ENCODE measurements around the gene PSMC6.

The PSMC6 gene

DNA sequence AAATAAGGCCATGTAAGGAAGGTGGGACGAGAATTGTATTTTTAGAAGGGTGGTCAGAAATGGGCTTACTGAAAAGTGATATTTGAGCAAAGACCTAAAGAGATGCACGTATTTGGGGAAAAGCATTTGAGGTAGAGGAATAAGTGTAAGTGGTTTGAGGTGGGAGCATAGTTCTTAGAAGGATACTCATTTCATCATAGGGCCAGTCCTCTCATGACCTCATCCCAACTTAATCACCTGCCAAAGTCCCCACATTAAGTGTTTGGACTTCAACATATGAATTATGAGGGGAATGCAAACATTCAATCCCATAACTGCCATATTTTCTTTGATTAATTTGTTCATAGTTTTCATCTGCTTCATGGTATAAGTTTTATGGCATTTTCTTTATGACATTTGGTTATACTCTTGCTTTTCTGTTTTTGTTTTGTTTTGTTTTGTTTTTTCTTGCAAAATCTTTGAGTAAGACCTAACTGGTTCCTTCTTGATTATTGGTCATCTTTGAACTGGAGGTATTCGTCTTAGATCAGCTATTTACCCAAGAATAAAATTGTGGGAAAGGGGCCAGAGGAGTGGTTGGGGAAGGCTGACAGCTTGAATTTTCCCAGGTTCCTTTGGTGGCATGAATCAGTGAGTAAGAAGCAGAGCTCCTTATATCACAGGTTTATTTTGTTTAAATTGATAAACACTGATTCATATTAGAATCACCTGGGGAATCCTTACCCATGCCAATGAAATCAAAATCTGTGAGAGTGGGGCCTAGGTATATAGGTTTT, 60.2 kb downstream of the PSMC6 start:
- Histone ChIP-seq H3K36me3 (ENCODE audit: control insufficient read depth in 2 of 2, insufficient read depth in 1 of 2, low read length in 2 of 2) (peaks cover 20 to 47% of the 10 kb centered on the region in 2 experiments), H3K4me3 (ENCODE audit: low read depth, low read length) (no peak overlapping the region), H3K4me1 (ENCODE audit: control insufficient read depth, insufficient read depth, low read length) (no peaks in the 10 kb centered on the region), H3K27ac (ENCODE audit: extremely low read depth, low read depth, low read length) (no peak overlapping the region), H3K9me3 (ENCODE audit: control insufficient read depth, insufficient read depth, low read depth, low read length) (no peaks in the 10 kb centered on the region)
- ChIA-PET CTCF (interaction anchor here (1.0 kb wide), 1 partner anchor 10 kb away, joined by 3 read pairs; no protein-coding TSS in a partner anchor), POLR2A (no interaction called here)
- TF ChIP-seq, protein P1, sequence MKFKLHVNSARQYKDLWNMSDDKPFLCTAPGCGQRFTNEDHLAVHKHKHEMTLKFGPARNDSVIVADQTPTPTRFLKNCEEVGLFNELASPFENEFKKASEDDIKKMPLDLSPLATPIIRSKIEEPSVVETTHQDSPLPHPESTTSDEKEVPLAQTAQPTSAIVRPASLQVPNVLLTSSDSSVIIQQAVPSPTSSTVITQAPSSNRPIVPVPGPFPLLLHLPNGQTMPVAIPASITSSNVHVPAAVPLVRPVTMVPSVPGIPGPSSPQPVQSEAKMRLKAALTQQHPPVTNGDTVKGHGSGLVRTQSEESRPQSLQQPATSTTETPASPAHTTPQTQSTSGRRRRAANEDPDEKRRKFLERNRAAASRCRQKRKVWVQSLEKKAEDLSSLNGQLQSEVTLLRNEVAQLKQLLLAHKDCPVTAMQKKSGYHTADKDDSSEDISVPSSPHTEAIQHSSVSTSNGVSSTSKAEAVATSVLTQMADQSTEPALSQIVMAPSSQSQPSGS (tag by site-specific recombination; IDR thresholded peaks at IDR 0.05; ENCODE audit: low read depth): peak; percentile 36; the same call in 1 of the 2 replicates
- TF ChIP-seq ZNF629 (tag by site-specific recombination; IDR thresholded peaks at IDR 0.05): peak; percentile 40; the same call in 1 of the 2 replicates
- no peak for TF ChIP-seq ZNF473 (tag by site-specific recombination; IDR thresholded peaks at IDR 0.05)
- TF ChIP-seq, protein P2, sequence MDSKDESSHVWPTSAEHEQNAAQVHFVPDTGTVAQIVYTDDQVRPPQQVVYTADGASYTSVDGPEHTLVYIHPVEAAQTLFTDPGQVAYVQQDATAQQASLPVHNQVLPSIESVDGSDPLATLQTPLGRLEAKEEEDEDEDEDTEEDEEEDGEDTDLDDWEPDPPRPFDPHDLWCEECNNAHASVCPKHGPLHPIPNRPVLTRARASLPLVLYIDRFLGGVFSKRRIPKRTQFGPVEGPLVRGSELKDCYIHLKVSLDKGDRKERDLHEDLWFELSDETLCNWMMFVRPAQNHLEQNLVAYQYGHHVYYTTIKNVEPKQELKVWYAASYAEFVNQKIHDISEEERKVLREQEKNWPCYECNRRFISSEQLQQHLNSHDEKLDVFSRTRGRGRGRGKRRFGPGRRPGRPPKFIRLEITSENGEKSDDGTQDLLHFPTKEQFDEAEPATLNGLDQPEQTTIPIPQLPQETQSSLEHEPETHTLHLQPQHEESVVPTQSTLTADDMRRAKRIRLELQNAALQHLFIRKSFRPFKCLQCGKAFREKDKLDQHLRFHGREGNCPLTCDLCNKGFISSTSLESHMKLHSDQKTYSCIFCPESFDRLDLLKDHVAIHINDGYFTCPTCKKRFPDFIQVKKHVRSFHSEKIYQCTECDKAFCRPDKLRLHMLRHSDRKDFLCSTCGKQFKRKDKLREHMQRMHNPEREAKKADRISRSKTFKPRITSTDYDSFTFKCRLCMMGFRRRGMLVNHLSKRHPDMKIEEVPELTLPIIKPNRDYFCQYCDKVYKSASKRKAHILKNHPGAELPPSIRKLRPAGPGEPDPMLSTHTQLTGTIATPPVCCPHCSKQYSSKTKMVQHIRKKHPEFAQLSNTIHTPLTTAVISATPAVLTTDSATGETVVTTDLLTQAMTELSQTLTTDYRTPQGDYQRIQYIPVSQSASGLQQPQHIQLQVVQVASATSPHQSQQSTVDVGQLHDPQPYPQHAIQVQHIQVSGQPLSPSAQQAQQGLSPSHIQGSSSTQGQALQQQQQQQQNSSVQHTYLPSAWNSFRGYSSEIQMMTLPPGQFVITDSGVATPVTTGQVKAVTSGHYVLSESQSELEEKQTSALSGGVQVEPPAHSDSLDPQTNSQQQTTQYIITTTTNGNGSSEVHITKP (tag by site-specific recombination; IDR thresholded peaks at IDR 0.05): peak; percentile 40; the same call in 1 of the 2 replicates
- TF ChIP-seq, protein P3, sequence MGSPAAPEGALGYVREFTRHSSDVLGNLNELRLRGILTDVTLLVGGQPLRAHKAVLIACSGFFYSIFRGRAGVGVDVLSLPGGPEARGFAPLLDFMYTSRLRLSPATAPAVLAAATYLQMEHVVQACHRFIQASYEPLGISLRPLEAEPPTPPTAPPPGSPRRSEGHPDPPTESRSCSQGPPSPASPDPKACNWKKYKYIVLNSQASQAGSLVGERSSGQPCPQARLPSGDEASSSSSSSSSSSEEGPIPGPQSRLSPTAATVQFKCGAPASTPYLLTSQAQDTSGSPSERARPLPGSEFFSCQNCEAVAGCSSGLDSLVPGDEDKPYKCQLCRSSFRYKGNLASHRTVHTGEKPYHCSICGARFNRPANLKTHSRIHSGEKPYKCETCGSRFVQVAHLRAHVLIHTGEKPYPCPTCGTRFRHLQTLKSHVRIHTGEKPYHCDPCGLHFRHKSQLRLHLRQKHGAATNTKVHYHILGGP (tag by site-specific recombination; IDR thresholded peaks at IDR 0.05): peak; percentile 51; the same call in 1 of the 2 replicates

DNA sequence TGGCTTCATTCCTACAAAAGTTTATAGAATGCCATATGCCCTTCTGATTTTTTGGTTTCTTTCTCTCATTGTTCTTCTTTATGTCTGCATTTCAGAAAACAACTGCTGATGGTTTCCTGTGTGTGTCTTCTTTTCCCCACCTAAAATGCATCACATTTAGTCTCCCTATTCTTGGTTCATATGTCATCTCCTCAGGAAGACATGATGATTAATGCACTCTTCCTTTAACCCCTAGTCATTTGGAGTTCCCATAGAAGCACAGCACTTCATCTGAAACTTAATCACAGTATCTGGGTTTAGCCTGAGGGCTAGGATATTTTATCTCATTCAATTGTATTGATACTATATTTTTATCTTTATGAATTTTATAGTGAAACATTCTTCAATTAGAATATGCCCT, 62.9 kb downstream of the PSMC6 start:
- ChIA-PET POLR2A (no interaction called here), CTCF (interaction anchor here (1.0 kb wide), 1 partner anchor 46 kb away, joined by 3 read pairs; no protein-coding TSS in a partner anchor)
- Histone ChIP-seq H3K9me3 (ENCODE audit: control insufficient read depth, insufficient read depth, low read depth, low read length) (no peaks in the 10 kb centered on the region), H3K4me1 (ENCODE audit: control insufficient read depth, insufficient read depth, low read length) (no peaks in the 10 kb centered on the region), H3K4me3 (ENCODE audit: low read depth, low read length) (no peak overlapping the region), H3K36me3 (ENCODE audit: control insufficient read depth in 2 of 2, insufficient read depth in 1 of 2, low read length in 2 of 2) (peaks cover 32 to 38% of the 10 kb centered on the region in 2 experiments), H3K27ac (ENCODE audit: extremely low read depth, low read depth, low read length) (no peak overlapping the region)
- TF ChIP-seq ZBTB8A (tag by site-specific recombination; IDR thresholded peaks at IDR 0.05) (no peak), ZNF548 (tag by site-specific recombination; IDR thresholded peaks at IDR 0.05) (no peak), RBAK (tag by site-specific recombination; IDR thresholded peaks at IDR 0.05) (no peak), KLF1 (tag by site-specific recombination; IDR thresholded peaks at IDR 0.05) (no peak), ZNF623 (tag by site-specific recombination; IDR thresholded peaks at IDR 0.05) (no peak), ZNF24 (tag by site-specific recombination; IDR thresholded peaks at IDR 0.05) (no peak), TCF7L2 (IDR thresholded peaks at IDR 0.05; ENCODE audit: borderline replicate concordance, low read depth, low read length) (no peak), SCRT2 (tag by site-specific recombination; IDR thresholded peaks at IDR 0.05) (no peak), ZNF324 (tag by site-specific recombination; IDR thresholded peaks at IDR 0.05) (no peak), ZNF211 (tag by site-specific recombination; IDR thresholded peaks at IDR 0.05; ENCODE audit: low read depth) (no peak), YY2 (tag by site-specific recombination; IDR thresholded peaks at IDR 0.05) (no peak), ZNF701 (tag by site-specific recombination; IDR thresholded peaks at IDR 0.05) (no peak), ZSCAN16 (tag by site-specific recombination; IDR thresholded peaks at IDR 0.05) (no peak), KLF9 (tag by site-specific recombination; IDR thresholded peaks at IDR 0.05; ENCODE audit: low read depth) (no peak)
- TF ChIP-seq, protein P4, sequence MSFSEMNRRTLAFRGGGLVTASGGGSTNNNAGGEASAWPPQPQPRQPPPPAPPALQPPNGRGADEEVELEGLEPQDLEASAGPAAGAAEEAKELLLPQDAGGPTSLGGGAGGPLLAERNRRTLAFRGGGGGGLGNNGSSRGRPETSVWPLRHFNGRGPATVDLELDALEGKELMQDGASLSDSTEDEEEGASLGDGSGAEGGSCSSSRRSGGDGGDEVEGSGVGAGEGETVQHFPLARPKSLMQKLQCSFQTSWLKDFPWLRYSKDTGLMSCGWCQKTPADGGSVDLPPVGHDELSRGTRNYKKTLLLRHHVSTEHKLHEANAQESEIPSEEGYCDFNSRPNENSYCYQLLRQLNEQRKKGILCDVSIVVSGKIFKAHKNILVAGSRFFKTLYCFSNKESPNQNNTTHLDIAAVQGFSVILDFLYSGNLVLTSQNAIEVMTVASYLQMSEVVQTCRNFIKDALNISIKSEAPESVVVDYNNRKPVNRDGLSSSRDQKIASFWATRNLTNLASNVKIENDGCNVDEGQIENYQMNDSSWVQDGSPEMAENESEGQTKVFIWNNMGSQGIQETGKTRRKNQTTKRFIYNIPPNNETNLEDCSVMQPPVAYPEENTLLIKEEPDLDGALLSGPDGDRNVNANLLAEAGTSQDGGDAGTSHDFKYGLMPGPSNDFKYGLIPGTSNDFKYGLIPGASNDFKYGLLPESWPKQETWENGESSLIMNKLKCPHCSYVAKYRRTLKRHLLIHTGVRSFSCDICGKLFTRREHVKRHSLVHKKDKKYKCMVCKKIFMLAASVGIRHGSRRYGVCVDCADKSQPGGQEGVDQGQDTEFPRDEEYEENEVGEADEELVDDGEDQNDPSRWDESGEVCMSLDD (tag by site-specific recombination; IDR thresholded peaks at IDR 0.05): no peak
- TF ChIP-seq, protein P5, sequence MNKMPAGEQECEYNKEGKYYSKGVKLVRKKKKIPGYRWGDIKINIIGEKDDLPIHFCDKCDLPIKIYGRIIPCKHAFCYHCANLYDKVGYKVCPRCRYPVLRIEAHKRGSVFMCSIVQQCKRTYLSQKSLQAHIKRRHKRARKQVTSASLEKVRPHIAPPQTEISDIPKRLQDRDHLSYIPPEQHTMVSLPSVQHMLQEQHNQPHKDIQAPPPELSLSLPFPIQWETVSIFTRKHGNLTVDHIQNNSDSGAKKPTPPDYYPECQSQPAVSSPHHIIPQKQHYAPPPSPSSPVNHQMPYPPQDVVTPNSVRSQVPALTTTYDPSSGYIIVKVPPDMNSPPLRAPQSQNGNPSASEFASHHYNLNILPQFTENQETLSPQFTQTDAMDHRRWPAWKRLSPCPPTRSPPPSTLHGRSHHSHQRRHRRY (tag by site-specific recombination; IDR thresholded peaks at IDR 0.05): no peak

All from HEK293 (cell line).